MM.1S (cell line): ENCODE measurements around the gene MTSS2.

Experiments used
- DNase-seq: peaks from one replicate; pipeline ENCODE4 v3.0.0-alpha.2; 2015
- H2AFZ ChIP-seq: fragments of 300-600 bp; sonication (generic); 2 replicates; pipeline ENCODE4 v1.6.0; 2016; ENCODE audit warnings: antibody characterized with exemption, low read length
- H3F3A ChIP-seq: fragments of 300-600 bp; sonication (generic); 2 replicates; pipeline ENCODE4 v1.6.1; 2016; ENCODE audit warnings: mild to moderate bottlenecking, antibody characterized with exemption, low read length, moderate library complexity, mixed read lengths; ENCODE audit not compliant: insufficient read depth
- H3K27ac ChIP-seq: fragments of 300-600 bp; sonication (generic); 2 replicates; pipeline ENCODE4 v1.5.1; 2016; ENCODE audit warnings: mild to moderate bottlenecking, low read length
- H3K27me3 ChIP-seq: fragments of 300-600 bp; sonication (generic); replicated peaks from 2 replicates; pipeline ENCODE4 v1.6.0; 2016; ENCODE audit warnings: low read length; ENCODE audit not compliant: insufficient read depth
- H3K36me3 ChIP-seq: fragments of 300-600 bp; sonication (generic); replicated peaks from 2 replicates; pipeline ENCODE4 v1.6.1; 2016; ENCODE audit warnings: mild to moderate bottlenecking, low read length, mixed read lengths; ENCODE audit not compliant: insufficient read depth
- H3K4me1 ChIP-seq: fragments of 300-600 bp; sonication (generic); 2 replicates; pipeline ENCODE4 v1.6.1; 2016; ENCODE audit warnings: low read length, mixed read lengths
- H3K4me2 ChIP-seq: fragments of 300-600 bp; sonication (generic); 2 replicates; pipeline ENCODE4 v1.6.0; 2016; ENCODE audit warnings: low read depth, low read length
- H3K4me3 ChIP-seq: fragments of 300-600 bp; sonication (generic); 2 replicates; pipeline ENCODE4 v1.5.1; 2016; ENCODE audit warnings: low read length, mixed read lengths
- H3K79me2 ChIP-seq: fragments of 300-600 bp; sonication (generic); 2 replicates; pipeline ENCODE4 v1.6.1; 2016; ENCODE audit warnings: mixed run types, low read length, mixed read lengths
- H3K9ac ChIP-seq: fragments of 300-600 bp; sonication (generic); 2 replicates; pipeline ENCODE4 v1.6.1; 2016; ENCODE audit warnings: low read length, mixed read lengths
- H3K9me2 ChIP-seq: fragments of 300-600 bp; sonication (generic); replicated peaks from 2 replicates; pipeline ENCODE4 v1.6.1; 2016; ENCODE audit warnings: mild to moderate bottlenecking, low read length, mixed read lengths; ENCODE audit not compliant: insufficient read depth
- H3K9me3 ChIP-seq: fragments of 300-600 bp; sonication (generic); replicated peaks from 2 replicates; pipeline ENCODE4 v1.6.1; 2016; ENCODE audit warnings: mild to moderate bottlenecking, low read length, mixed read lengths; ENCODE audit not compliant: insufficient read depth
- H4K20me1 ChIP-seq: fragments of 300-600 bp; sonication (generic); 2 replicates; pipeline ENCODE4 v1.6.1; 2016; ENCODE audit warnings: mild to moderate bottlenecking, low read length, moderate library complexity, mixed read lengths; ENCODE audit not compliant: insufficient read depth
- EZH2 ChIP-seq: fragments of 300-600 bp; sonication (generic); optimal IDR thresholded peaks from 2 replicates; pipeline ENCODE3; 2017; ENCODE audit warnings: low read depth, mild to moderate bottlenecking, antibody characterized with exemption, low read length, mixed read lengths
- EZH2phosphoT487 ChIP-seq: fragments of 300-600 bp; sonication (generic); IDR thresholded peaks from 2 replicates; pipeline ENCODE4 v1.6.1; 2018; ENCODE audit warnings: antibody characterized with exemption, low read length
- TF ChIP-seq, protein P1 (sequence below): fragments of 300-600 bp; sonication (generic); IDR thresholded peaks from 2 replicates; pipeline ENCODE4 v1.5.1; 2016; ENCODE audit warnings: antibody characterized with exemption, low read length, mixed read lengths

The MTSS2 gene

DNA sequence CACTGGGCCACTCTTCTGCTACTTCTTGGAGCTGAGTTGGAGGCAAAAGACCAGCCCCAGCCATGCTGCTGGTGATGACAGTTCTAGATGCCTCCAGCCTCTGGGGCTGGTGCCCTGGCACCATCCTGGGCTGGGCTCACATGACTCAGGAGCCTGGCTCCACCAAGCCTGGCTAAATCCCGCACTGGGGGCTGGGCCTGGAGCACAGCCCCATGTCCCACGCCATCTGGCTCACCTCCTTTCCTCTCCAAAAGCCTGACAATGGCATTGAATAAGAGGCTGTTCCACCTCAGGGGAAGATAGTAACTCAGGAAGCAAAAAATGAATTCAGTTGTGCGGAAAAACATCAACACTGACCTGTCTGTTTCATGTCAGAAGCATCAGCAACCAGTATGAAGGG is 45.1 kb upstream of the MTSS2 start:
- Histone ChIP-seq H3K79me2 (peaks cover 16% of the 10 kb centered on the region), H3F3A (no peaks in the 10 kb centered on the region), H3K4me2 (no peak overlapping the region), H2AFZ (no peak overlapping the region), H3K9ac (no peak overlapping the region), H3K4me3 (no peak overlapping the region), H4K20me1 (no peaks in the 10 kb centered on the region), H3K4me1 (no peaks in the 10 kb centered on the region), H3K27ac (no peak overlapping the region), H3K9me2 (no peaks in the 10 kb centered on the region), H3K36me3 (no peaks in the 10 kb centered on the region; the same call in 1 of the 2 replicates), H3K9me3 (no peaks in the 10 kb centered on the region), H3K27me3 (no peaks in the 10 kb centered on the region)
- TF ChIP-seq, protein P1, sequence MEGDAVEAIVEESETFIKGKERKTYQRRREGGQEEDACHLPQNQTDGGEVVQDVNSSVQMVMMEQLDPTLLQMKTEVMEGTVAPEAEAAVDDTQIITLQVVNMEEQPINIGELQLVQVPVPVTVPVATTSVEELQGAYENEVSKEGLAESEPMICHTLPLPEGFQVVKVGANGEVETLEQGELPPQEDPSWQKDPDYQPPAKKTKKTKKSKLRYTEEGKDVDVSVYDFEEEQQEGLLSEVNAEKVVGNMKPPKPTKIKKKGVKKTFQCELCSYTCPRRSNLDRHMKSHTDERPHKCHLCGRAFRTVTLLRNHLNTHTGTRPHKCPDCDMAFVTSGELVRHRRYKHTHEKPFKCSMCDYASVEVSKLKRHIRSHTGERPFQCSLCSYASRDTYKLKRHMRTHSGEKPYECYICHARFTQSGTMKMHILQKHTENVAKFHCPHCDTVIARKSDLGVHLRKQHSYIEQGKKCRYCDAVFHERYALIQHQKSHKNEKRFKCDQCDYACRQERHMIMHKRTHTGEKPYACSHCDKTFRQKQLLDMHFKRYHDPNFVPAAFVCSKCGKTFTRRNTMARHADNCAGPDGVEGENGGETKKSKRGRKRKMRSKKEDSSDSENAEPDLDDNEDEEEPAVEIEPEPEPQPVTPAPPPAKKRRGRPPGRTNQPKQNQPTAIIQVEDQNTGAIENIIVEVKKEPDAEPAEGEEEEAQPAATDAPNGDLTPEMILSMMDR, result no peak
- no peak for TF ChIP-seq EZH2phosphoT487
- no peak for TF ChIP-seq EZH2
- DNase-seq, result no peak

DNA sequence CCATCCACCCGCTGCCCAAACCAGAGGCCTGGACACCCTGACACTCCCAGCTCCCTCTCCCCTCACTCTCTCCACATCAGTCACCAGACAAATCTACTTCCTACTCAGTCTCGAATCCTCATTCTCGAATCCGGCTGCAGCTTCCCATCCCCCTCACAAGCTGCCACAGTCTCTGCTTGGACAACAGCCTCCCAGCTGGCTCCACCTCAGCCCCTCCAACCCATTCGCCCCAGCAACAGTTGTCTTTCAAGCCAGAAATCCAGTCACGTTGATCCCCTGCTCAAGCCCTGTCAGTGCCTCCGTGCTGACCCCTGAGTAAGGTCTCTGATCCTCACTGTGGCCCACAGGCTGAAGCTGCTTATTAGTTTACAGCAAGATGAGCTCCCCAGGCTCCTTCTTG is 44.2 kb upstream of the MTSS2 start:
- Histone ChIP-seq H3K4me2 (no peak overlapping the region), H4K20me1 (no peaks in the 10 kb centered on the region), H3F3A (no peaks in the 10 kb centered on the region), H3K27me3 (no peaks in the 10 kb centered on the region), H3K4me1 (no peaks in the 10 kb centered on the region), H3K9me2 (no peaks in the 10 kb centered on the region), H3K27ac (no peak overlapping the region), H2AFZ (no peak overlapping the region), H3K36me3 (no peaks in the 10 kb centered on the region; the same call in 1 of the 2 replicates), H3K9ac (no peak overlapping the region), H3K4me3 (no peak overlapping the region), H3K79me2 (peaks cover 7% of the 10 kb centered on the region; the same call in 1 of the 2 replicates), H3K9me3 (no peaks in the 10 kb centered on the region)
- no peak for DNase-seq
- no peak for TF ChIP-seq EZH2phosphoT487
- TF ChIP-seq, protein P1, result no peak
- no peak for TF ChIP-seq EZH2

DNA sequence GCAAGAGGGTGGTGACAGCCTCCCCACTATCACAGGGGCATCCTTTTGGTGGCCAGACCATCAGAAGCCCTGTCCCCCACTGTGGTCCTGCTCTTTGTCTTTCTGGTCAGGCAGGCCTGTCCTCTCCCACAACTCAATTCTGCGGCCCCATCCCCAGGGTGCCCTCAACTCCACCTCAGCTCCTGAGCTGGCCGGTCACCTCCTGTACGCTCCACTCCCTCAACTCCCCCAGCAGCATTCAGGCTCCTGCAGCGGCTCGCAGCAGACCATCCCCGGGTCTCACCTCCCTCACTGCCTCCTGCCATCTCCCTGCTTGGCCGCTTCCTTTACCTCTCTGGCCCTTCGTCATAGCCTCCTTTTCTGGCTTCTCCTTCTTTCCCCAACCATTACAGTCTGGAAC is 43.4 kb upstream of the MTSS2 start:
- Histone ChIP-seq H3K4me1 (no peaks in the 10 kb centered on the region), H3K9ac (no peak overlapping the region), H3K27me3 (no peaks in the 10 kb centered on the region), H2AFZ (no peak overlapping the region), H3K27ac (no peak overlapping the region), H3K9me3 (no peaks in the 10 kb centered on the region), H3K4me3 (no peak overlapping the region), H3K4me2 (no peak overlapping the region), H3F3A (no peaks in the 10 kb centered on the region), H4K20me1 (no peaks in the 10 kb centered on the region), H3K36me3 (no peaks in the 10 kb centered on the region; the same call in 1 of the 2 replicates), H3K79me2 (no peaks in the 10 kb centered on the region), H3K9me2 (no peaks in the 10 kb centered on the region)
- TF ChIP-seq EZH2 (no peak), EZH2phosphoT487 (no peak)
- TF ChIP-seq, protein P1, result no peak
- no peak for DNase-seq
